Astrocyte (in vitro differentiated cells and primary cell): ENCODE measurements around the gene ST6GALNAC6.

ENCODE experiments used
- CTCF ChIP-seq: IDR thresholded peaks from 2 replicates; pipeline ENCODE4 v1.5.1; 2011; ENCODE audit warnings: low read depth, mild to moderate bottlenecking, inconsistent platforms, low read length, moderate library complexity; ENCODE audit not compliant: insufficient read depth
- EZH2 ChIP-seq: IDR thresholded peaks from 2 replicates; pipeline ENCODE4 v1.6.1; 2012; ENCODE audit warnings: mild to moderate bottlenecking, low read length, inconsistent platforms; ENCODE audit not compliant: insufficient read depth

- TF ChIP-seq CTCF (no peak), EZH2 (no peak)
These were observed 62.1 kb downstream of the ST6GALNAC6 start for GRCh38 chr9:127837346-127837745.
